SK-N-MC (cell line): ENCODE results near the gene ASIC5.

Experiments
- EZH2 ChIP-seq: fragments of 200-600 bp; sonication (generic); IDR thresholded peaks from one replicate; pipeline ENCODE4 v1.6.1; 2017; ENCODE audit warnings: antibody characterized with exemption
- POLR2AphosphoS5 ChIP-seq: IDR thresholded peaks from 2 replicates; pipeline ENCODE4 v1.6.1; 2012; ENCODE audit warnings: mild to moderate bottlenecking, low read depth, low read length, borderline replicate concordance

- TF ChIP-seq POLR2AphosphoS5 (no peak), EZH2 (no peak)
These were observed 19.1 kb downstream of the ASIC5 start for GRCh38 chr4:155846929-155847328.
